ENCODE results near the gene SPI1. TPM values are rescaled to one million over a fixed set of nuclear protein-coding genes. Genes with fewer than 3 reads are reported as not detected.

The SPI1 gene
- total RNA-seq, 1 donor from 2014 or later: not detected

DNA sequence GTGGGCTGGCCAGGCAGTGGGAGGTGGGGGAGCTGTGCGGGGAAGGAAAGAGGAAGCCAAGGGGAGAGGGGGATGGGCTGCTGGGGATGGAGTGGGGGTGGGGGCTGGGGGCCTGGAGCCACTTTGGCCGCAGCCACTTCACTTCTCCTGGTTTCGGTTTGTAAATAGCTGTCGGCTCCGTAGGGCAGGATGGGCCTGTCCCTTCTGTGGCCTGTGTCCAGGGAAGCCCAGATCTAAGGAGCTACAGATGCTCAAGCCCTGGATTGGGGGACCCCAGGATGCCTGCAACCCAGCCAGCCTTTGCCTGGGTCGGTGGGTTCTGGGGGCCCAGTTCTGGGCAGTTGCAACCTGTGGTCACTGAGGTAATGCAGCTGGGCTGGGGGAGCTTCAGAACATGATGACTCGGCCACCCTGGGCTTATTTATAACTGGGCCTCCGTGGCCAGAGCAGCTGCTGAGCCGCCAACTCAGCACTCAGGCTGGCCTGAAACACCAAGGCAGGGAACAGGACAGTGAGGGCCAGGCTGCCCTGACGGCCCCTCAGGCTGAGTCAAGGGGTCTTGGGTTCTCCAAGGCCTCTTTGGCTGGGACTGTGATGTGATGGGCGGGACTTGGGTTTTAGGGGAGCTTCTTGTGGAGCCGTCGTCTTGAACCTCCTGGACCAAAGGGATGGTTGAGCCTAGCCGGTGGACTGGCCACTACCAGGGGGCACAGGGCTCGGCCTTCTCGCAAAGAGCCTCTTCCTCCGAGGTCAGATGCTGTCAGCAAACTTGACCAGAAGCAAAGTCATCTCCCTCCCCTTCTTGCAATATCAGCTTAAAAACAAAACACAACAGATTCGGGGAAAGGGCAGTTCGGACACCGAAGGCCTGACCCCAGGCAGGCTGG lies 15.1 kb upstream of the SPI1 start:
- H3K4me1 Mint-ChIP-seq (ENCODE audit: low read depth, unreplicated experiment): peaks cover 17% of the 10 kb centered on the region
- H3K27me3 Mint-ChIP-seq (ENCODE audit: low read depth, unreplicated experiment): no peaks in the 10 kb centered on the region
- no peak for FAIRE-seq
- peak; percentile 57 for DNase-seq (ENCODE audit: low read depth)
- TF ChIP-seq, protein P1, sequence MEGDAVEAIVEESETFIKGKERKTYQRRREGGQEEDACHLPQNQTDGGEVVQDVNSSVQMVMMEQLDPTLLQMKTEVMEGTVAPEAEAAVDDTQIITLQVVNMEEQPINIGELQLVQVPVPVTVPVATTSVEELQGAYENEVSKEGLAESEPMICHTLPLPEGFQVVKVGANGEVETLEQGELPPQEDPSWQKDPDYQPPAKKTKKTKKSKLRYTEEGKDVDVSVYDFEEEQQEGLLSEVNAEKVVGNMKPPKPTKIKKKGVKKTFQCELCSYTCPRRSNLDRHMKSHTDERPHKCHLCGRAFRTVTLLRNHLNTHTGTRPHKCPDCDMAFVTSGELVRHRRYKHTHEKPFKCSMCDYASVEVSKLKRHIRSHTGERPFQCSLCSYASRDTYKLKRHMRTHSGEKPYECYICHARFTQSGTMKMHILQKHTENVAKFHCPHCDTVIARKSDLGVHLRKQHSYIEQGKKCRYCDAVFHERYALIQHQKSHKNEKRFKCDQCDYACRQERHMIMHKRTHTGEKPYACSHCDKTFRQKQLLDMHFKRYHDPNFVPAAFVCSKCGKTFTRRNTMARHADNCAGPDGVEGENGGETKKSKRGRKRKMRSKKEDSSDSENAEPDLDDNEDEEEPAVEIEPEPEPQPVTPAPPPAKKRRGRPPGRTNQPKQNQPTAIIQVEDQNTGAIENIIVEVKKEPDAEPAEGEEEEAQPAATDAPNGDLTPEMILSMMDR (IDR thresholded peaks at IDR 0.05; ENCODE audit: insufficient read depth, low read depth, low read length): no peak
- TF ChIP-seq EZH2 (IDR thresholded peaks at IDR 0.05; ENCODE audit: insufficient read depth, low read length): no peak
- Histone ChIP-seq H3K9ac (ENCODE audit: low read length) (no peak overlapping the region), H3K79me2 (ENCODE audit: insufficient read depth, low read length) (no peaks in the 10 kb centered on the region), H3K27me3 (ENCODE audit: insufficient read depth, low read length) (no peaks in the 10 kb centered on the region), H3K4me2 (ENCODE audit: low read length) (no peak overlapping the region), H3K36me3 (ENCODE audit: insufficient read depth, low read length) (no peaks in the 10 kb centered on the region), H3K4me3 (ENCODE audit: insufficient read depth, low read depth, low read length) (no peak overlapping the region), H3K9me3 (ENCODE audit: insufficient read depth, low read depth, low read length) (no peaks in the 10 kb centered on the region), H4K20me1 (ENCODE audit: insufficient read depth, low read length) (no peaks in the 10 kb centered on the region), H3K27ac (ENCODE audit: low read depth, low read length) (no peak overlapping the region), H2AFZ (ENCODE audit: low read depth, low read length) (peak overlapping the region; percentile 2), H3K4me1 (ENCODE audit: insufficient read depth, low read length) (peaks cover 6% of the 10 kb centered on the region)
- no peaks in the 10 kb centered on the region for H3K9me3 Mint-ChIP-seq (ENCODE audit: unreplicated experiment)
- H3K36me3 Mint-ChIP-seq (ENCODE audit: low read depth, unreplicated experiment): no peaks in the 10 kb centered on the region
- peak overlapping the region; percentile 80 for H3K27ac Mint-ChIP-seq (ENCODE audit: unreplicated experiment)
- no peak overlapping the region for H3K4me3 Mint-ChIP-seq (ENCODE audit: unreplicated experiment)

- H3K4me1 Mint-ChIP-seq (ENCODE audit: low read depth, unreplicated experiment): peaks cover 17% of the 10 kb centered on the region
- H3K36me3 Mint-ChIP-seq (ENCODE audit: low read depth, unreplicated experiment): no peaks in the 10 kb centered on the region
- peaks cover 6% of the 10 kb centered on the region for H3K4me1 ChIP-seq (ENCODE audit: insufficient read depth, low read length)
- no peak overlapping the region for H3K9ac ChIP-seq (ENCODE audit: low read length)
- no peaks in the 10 kb centered on the region for H3K27me3 ChIP-seq (ENCODE audit: insufficient read depth, low read length)
- no peaks in the 10 kb centered on the region for H3K27me3 Mint-ChIP-seq (ENCODE audit: low read depth, unreplicated experiment)
- H3K27ac ChIP-seq (ENCODE audit: low read depth, low read length): no peak overlapping the region
- H2AFZ ChIP-seq (ENCODE audit: low read depth, low read length): no peak overlapping the region
- FAIRE-seq (no peak), DNase-seq (ENCODE audit: low read depth) (no peak)
- no peak overlapping the region for H3K4me3 ChIP-seq (ENCODE audit: insufficient read depth, low read depth, low read length)
- H3K27ac Mint-ChIP-seq (ENCODE audit: unreplicated experiment): peak overlapping the region; percentile 26
- no peaks in the 10 kb centered on the region for H3K9me3 ChIP-seq (ENCODE audit: insufficient read depth, low read depth, low read length)
- H3K79me2 ChIP-seq (ENCODE audit: insufficient read depth, low read length): no peaks in the 10 kb centered on the region
- TF ChIP-seq EZH2 (IDR thresholded peaks at IDR 0.05; ENCODE audit: insufficient read depth, low read length): no peak
- no peaks in the 10 kb centered on the region for H3K9me3 Mint-ChIP-seq (ENCODE audit: unreplicated experiment)
- H3K4me2 ChIP-seq (ENCODE audit: low read length): no peak overlapping the region
- no peaks in the 10 kb centered on the region for H3K36me3 ChIP-seq (ENCODE audit: insufficient read depth, low read length)
- H3K4me3 Mint-ChIP-seq (ENCODE audit: unreplicated experiment): no peak overlapping the region
- no peaks in the 10 kb centered on the region for H4K20me1 ChIP-seq (ENCODE audit: insufficient read depth, low read length)
Measured at GRCh38 chr11:47392546-47393162, 14.3 kb upstream of the SPI1 start.

- H3K27ac Mint-ChIP-seq (ENCODE audit: unreplicated experiment): peak overlapping the region; percentile 34
- TF ChIP-seq EZH2 (IDR thresholded peaks at IDR 0.05; ENCODE audit: insufficient read depth, low read length): no peak
- TF ChIP-seq, protein P1 (IDR thresholded peaks at IDR 0.05; ENCODE audit: insufficient read depth, low read depth, low read length): no peak
- DNase-seq (ENCODE audit: low read depth): no peak
- Histone ChIP-seq H3K79me2 (ENCODE audit: insufficient read depth, low read length) (no peaks in the 10 kb centered on the region), H2AFZ (ENCODE audit: low read depth, low read length) (no peak overlapping the region), H3K4me3 (ENCODE audit: insufficient read depth, low read depth, low read length) (no peak overlapping the region), H3K4me2 (ENCODE audit: low read length) (no peak overlapping the region), H4K20me1 (ENCODE audit: insufficient read depth, low read length) (no peaks in the 10 kb centered on the region), H3K4me1 (ENCODE audit: insufficient read depth, low read length) (peaks cover 6% of the 10 kb centered on the region), H3K9ac (ENCODE audit: low read length) (no peak overlapping the region), H3K36me3 (ENCODE audit: insufficient read depth, low read length) (no peaks in the 10 kb centered on the region), H3K9me3 (ENCODE audit: insufficient read depth, low read depth, low read length) (no peaks in the 10 kb centered on the region), H3K27me3 (ENCODE audit: insufficient read depth, low read length) (no peaks in the 10 kb centered on the region), H3K27ac (ENCODE audit: low read depth, low read length) (no peak overlapping the region)
- no peaks in the 10 kb centered on the region for H3K9me3 Mint-ChIP-seq (ENCODE audit: unreplicated experiment)
- H3K4me1 Mint-ChIP-seq (ENCODE audit: low read depth, unreplicated experiment): peaks cover 17% of the 10 kb centered on the region
- H3K36me3 Mint-ChIP-seq (ENCODE audit: low read depth, unreplicated experiment): no peaks in the 10 kb centered on the region
- no peaks in the 10 kb centered on the region for H3K27me3 Mint-ChIP-seq (ENCODE audit: low read depth, unreplicated experiment)
- no peak for FAIRE-seq
- no peak overlapping the region for H3K4me3 Mint-ChIP-seq (ENCODE audit: unreplicated experiment)
Measured at GRCh38 chr11:47391711-47392432, 13.5 kb upstream of the SPI1 start.

All from astrocyte (in vitro differentiated cells and primary cell).